ENCODE results near the gene GNAS. TPM values are rescaled to one million over a fixed set of nuclear protein-coding genes. Genes with fewer than 3 reads are reported as not detected.
A peak's percentile ranks its signal among the peaks of the same experiment; 100 is the strongest.

The GNAS gene
- total and polyA plus RNA-seq, 12 donors: 614 to 6,333 (median 1,418) TPM

DNA sequence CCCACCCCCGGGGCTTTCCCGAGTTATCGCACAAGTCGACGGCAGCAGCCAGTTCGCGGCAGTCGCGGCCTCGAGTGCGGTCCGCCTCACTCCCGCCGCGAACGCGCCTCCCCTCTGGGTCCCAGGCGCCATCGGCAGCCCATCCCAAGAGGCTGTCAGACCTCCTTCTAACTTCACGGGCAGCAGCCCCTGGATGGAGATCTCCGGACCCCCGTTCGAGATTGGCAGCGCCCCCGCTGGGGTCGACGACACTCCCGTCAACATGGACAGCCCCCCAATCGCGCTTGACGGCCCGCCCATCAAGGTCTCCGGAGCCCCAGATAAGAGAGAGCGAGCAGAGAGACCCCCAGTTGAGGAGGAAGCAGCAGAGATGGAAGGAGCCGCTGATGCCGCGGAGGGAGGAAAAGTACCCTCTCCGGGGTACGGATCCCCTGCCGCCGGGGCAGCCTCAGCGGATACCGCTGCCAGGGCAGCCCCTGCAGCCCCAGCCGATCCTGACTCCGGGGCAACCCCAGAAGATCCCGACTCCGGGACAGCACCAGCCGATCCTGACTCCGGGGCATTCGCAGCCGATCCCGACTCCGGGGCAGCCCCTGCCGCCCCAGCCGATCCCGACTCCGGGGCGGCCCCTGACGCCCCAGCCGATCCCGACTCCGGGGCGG, 1.6 kb downstream of the GNAS start:
- no peaks in the 10 kb centered on the region for H3K36me3 ChIP-seq (replicated peaks in 1 of 2)
- peaks cover 36% of the 10 kb centered on the region for H3K27me3 ChIP-seq
- WGBS, 4 donors: 50 to 81% (median 72%) methylated on average over 30 to 63 of the region's 63 CpGs
- H3K4me1 ChIP-seq (replicated peaks in 1 of 2): no peaks in the 10 kb centered on the region
- H3K27ac ChIP-seq: peak overlapping the region in 1 of 5 donors; percentile 49
- intact Hi-C loops (cut with DNase I): loop anchor here in 1 of 2 donors (10.0 kb wide), 1 partner anchor 369 kb away; no protein-coding TSS in a partner anchor
- no peak for TF ChIP-seq CTCF (IDR thresholded peaks at IDR 0.05)
- TF ChIP-seq POLR2A (IDR thresholded peaks at IDR 0.05): no peak
- H3K4me3 ChIP-seq: no peak overlapping the region
- DNase-seq: no peak
- H3K9me3 ChIP-seq (replicated peaks in 1 of 3): no peaks in the 10 kb centered on the region

DNA sequence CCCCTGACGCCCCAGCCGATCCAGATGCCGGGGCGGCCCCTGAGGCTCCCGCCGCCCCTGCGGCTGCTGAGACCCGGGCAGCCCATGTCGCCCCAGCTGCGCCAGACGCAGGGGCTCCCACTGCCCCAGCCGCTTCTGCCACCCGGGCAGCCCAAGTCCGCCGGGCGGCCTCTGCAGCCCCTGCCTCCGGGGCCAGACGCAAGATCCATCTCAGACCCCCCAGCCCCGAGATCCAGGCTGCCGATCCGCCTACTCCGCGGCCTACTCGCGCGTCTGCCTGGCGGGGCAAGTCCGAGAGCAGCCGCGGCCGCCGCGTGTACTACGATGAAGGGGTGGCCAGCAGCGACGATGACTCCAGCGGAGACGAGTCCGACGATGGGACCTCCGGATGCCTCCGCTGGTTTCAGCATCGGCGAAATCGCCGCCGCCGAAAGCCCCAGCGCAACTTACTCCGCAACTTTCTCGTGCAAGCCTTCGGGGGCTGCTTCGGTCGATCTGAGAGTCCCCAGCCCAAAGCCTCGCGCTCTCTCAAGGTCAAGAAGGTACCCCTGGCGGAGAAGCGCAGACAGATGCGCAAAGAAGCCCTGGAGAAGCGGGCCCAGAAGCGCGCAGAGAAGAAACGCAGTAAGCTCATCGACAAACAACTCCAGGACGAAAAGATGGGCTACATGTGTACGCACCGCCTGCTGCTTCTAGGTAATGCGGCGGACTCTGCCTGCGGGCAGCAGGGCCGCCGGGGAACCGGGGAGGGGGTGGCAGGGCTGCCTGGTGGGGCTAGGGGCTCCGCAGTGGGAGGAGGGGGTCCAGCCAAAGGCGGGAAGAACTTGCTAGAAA, 2.3 kb downstream of the GNAS start:
- H3K4me3 ChIP-seq: no peak overlapping the region
- TF ChIP-seq POLR2A (IDR thresholded peaks at IDR 0.05) (no peak), CTCF (IDR thresholded peaks at IDR 0.05) (no peak)
- DNase-seq: no peak
- H3K27me3 ChIP-seq: peaks cover 36% of the 10 kb centered on the region
- intact Hi-C loops (cut with DNase I): loop anchor here in 1 of 2 donors (10.0 kb wide), 1 partner anchor 370 kb away; no protein-coding TSS in a partner anchor
- no peaks in the 10 kb centered on the region for H3K9me3 ChIP-seq (replicated peaks in 1 of 3)
- peak overlapping the region in 1 of 5 donors; percentile 49 for H3K27ac ChIP-seq
- H3K36me3 ChIP-seq (replicated peaks in 1 of 2): no peaks in the 10 kb centered on the region
- H3K4me1 ChIP-seq (replicated peaks in 1 of 2): no peaks in the 10 kb centered on the region
- WGBS, 4 donors: 49 to 68% (median 57%) methylated on average over 36 to 75 of the region's 75 CpGs

- Histone ChIP-seq H3K4me1 (replicated peaks in 1 of 2) (no peaks in the 10 kb centered on the region), H3K27me3 (peaks cover 36% of the 10 kb centered on the region), H3K9me3 (replicated peaks in 1 of 3) (no peaks in the 10 kb centered on the region), H3K4me3 (no peak overlapping the region), H3K36me3 (replicated peaks in 1 of 2) (no peaks in the 10 kb centered on the region), H3K27ac (peak overlapping the region in 1 of 5 donors; percentile 49)
- intact Hi-C loops (cut with DNase I): loop anchor here in 1 of 2 donors (10.0 kb wide), 1 partner anchor 371 kb away; no protein-coding TSS in a partner anchor
- no peak for DNase-seq
- WGBS, 4 donors: 48 to 68% (median 56%) methylated on average over 39 to 57 of the region's 57 CpGs
- no peak for TF ChIP-seq CTCF (IDR thresholded peaks at IDR 0.05)
- no peak for TF ChIP-seq POLR2A (IDR thresholded peaks at IDR 0.05)
Observed at GRCh38 chr20:58855506-58856389, 3.2 kb downstream of the GNAS start.
